GM12873 (cell line): Measurements from ENCODE around the gene CSGALNACT2.

Source experiments
- TF ChIP-seq, protein P1 (sequence below): IDR thresholded peaks from 2 replicates; pipeline ENCODE4 v1.5.1; 2012; ENCODE audit warnings: low read depth, mild to moderate bottlenecking, moderate library complexity, low read length, control low read depth; ENCODE audit not compliant: insufficient read depth; ENCODE audit errors: missing control alignments

The CSGALNACT2 gene

DNA sequence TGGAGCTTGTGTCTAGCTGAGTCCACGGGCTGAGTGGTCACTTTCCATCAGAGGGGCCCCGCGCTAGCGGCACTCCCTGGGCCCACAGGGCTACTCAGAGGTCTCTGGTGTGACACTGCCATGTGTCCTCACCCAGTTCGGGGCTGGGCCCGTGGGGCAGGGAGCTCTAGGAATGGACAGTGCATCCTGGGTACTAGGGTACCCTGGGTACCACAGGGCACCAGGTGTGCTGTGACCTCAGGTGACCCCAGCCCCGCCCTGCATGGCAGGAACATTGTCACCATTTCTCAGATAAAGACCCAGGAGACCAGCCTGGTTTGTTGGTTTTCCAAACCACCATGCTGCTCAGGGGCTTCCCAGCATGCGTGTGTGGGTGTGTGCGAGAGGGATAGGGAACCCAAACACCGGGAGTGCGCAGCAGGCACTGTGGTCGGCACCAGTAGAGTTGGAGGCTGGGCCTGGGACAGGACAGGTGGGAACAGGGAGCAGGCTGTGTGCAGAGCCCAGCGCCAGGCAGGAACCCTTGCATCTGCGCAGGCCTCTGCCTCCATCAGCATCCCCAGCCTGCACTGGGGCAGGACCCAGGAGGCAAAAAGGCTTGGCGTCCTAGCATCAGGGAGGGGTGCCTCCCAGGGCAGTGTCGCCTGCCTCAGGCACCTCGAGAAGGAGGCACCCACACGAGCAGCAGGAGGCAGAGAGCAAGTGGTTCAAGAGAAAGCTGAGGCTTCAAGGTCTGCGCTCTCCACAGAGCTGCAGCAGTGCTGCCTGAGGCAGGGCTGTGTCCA lies 19.4 kb upstream of the CSGALNACT2 start:
- TF ChIP-seq, protein P1, sequence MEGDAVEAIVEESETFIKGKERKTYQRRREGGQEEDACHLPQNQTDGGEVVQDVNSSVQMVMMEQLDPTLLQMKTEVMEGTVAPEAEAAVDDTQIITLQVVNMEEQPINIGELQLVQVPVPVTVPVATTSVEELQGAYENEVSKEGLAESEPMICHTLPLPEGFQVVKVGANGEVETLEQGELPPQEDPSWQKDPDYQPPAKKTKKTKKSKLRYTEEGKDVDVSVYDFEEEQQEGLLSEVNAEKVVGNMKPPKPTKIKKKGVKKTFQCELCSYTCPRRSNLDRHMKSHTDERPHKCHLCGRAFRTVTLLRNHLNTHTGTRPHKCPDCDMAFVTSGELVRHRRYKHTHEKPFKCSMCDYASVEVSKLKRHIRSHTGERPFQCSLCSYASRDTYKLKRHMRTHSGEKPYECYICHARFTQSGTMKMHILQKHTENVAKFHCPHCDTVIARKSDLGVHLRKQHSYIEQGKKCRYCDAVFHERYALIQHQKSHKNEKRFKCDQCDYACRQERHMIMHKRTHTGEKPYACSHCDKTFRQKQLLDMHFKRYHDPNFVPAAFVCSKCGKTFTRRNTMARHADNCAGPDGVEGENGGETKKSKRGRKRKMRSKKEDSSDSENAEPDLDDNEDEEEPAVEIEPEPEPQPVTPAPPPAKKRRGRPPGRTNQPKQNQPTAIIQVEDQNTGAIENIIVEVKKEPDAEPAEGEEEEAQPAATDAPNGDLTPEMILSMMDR: no peak

DNA sequence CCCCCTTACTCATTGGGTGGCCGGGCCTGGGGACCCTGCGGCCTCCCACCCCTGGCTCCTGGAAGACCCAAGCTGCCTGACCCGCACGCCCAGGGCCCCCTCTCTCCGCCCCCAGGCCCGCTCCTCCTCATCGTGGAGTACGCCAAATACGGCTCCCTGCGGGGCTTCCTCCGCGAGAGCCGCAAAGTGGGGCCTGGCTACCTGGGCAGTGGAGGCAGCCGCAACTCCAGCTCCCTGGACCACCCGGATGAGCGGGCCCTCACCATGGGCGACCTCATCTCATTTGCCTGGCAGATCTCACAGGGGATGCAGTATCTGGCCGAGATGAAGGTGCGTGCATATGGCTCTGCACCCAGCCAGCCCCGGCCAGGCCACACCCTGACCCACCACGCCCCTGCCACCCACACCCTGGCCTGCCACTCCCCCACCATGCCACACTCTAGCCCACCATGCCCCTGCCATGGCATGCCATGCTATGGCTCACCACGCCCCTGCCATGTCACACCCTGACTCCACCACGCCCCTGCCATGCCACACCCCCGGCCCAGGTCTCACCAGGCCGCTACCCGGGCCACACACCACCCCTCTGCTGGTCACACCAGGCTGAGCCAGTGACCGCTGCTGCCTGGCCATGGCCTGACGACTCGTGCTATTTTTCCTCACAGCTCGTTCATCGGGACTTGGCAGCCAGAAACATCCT lies 18.7 kb upstream of the CSGALNACT2 start:
- TF ChIP-seq, protein P1: no peak

DNA sequence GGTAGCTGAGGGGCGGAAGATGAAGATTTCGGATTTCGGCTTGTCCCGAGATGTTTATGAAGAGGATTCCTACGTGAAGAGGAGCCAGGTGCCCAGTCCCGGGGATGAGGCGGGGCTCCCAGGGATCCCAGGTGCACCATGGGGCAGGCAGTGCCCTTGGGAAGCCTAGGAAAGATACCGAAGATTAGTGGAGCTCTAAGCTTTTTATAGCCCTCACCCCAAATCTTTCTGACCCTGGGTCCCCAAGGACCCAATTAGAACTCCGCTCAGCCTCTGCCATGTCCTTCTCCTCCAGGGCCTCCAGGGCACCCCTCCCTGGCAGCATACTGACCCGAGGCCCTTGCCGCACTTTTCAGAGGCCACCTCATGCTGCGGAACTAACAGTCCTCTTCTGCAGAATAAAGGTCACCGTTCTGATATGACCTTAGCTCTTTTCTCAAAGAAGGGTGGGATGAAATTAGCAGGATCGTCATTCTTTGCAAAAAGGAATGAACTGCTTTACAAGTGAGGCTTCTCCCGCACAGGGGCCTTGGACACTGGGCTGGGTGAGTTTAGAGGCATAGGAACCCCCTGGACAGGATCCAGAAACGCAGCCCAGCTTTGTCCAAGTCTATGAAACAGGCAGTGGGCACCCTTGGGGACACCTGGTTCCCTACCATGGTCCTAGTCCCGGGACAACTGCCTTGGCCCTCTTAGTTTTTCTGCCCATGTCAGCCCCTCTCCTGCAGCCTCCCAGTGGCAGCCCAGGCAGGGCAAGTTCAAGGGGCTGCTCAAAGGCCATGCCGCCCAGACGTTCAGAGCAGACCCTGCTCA lies 17.9 kb upstream of the CSGALNACT2 start:
- TF ChIP-seq, protein P1: no peak

DNA sequence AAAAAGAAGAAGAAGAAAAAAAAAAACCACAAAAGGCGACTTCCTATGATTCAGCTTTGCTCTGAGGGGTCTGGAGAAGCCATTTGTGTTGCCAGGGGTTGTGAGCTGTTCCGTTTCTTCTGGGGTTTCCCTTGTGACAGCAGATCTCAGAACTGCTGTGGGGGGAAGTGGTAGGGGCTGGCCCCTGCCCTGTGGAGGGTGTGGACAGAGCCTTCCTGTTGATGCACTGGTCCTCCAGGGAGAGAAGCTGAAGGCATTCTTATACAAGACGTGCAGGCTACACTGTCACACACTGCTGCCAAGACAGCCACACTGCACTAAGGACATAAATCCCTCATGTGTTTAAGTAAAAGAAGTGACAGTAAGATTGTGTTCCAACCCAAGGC lies 17.3 kb upstream of the CSGALNACT2 start:
- TF ChIP-seq, protein P1: no peak

DNA sequence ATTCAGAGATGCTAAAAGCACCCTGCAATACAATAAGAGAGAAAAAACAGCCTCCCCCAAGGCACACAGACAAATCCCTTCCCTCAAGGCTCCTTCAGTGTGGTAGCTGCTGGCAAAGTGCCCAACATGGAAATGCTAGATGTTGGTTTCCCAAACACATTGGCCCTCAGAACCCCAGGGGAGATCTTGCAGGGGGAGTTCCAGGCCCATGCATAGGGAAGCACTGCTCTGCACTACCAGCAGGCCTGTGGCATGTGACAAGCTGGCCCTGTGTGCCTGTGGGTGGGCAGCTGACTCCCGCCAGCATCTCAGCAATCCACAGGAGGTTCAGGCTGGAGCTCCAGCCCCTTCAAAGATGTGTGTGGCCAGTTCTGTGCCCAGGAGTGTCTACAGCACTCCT lies 16.8 kb upstream of the CSGALNACT2 start:
- TF ChIP-seq, protein P1: no peak

DNA sequence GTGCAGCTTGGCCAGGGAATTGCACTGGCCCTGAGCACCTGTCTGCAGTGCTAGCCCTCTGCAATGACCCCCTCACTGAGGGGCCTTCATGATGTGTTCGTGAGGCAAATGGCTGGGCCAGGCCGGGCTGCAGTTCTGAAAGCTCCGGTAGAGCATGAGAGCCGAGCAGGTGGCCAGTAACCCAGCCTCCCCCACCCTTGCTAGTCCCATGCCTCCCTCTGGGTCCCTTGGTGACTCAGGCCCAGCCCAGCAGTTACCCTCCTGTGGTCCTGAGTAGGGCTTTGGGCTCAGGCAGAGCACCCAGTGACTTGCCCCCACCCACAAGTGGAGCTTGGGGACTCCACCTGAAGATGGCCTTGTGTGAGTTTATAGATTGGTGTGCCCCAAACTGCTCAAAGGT lies 16.1 kb upstream of the CSGALNACT2 start:
- TF ChIP-seq, protein P1: no peak

DNA sequence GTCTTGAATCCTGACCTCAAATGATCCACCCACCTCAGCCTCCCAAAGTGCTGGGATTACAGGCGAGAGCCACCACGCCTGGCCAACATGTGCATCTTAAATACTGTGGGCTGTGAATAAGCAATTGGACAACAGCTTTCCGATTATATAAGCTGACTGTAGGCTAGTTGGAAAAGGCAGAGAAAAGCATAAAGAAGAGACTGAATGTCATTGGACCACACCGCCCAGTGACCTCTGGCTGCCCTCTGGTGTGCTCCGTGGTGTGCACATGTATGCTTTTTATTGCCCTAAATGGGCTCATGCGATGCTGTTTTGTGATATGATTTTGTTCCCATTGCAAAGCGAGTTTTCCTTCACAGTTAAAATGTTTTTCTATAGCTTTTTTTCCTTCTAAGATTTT lies 15.4 kb upstream of the CSGALNACT2 start:
- TF ChIP-seq, protein P1: no peak
